ENCODE results near the gene IFNB1.

- TF ChIP-seq CTCF (conservative IDR thresholded peaks at IDR 0.05 in 1 of 2, IDR thresholded peaks at IDR 0.05 in 1 of 2; ENCODE audit: low read depth in 1 of 2, low read length in 2 of 2): no peak
- TF ChIP-seq EZH2 (IDR thresholded peaks at IDR 0.05; ENCODE audit: low read length, missing control alignments): no peak
Observed at GRCh38 chr9:21081999-21082398, 4.3 kb upstream of the IFNB1 start.

All from fibroblast of lung (primary cell).